ENCODE results near the gene H2AZ1.

Gene H2AZ1

DNA sequence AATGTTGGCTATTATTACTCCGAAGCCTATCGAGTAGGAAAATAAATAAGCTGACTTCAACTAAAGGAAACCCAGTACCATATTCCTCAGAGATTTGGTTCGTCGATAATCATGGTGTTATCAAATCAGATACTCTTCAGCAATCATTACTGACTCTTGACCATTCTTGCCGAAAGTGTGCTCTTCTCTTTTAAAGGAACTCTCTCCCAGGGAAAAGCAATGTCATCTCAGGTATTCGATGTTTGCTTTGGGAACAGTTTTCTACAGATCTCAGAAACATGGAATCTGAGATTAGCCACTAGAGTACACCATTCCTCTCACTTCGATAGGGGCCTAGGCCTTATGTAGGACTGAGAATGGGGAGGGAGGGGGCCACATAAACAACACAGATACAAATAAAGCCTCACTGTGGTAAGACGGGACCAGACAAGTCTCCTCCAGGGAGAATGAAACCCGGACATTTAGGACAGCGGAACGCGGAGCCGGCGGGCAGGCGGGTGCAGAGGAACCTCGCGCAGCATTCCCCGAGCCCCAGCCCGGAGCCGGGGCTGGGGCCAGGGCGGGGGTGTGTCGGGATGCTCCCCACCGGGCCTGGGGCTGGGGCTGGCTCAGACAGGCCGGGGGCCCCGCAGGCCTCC, 4.2 kb downstream of the H2AZ1 start:
- no peak for DNase-seq

- DNase-seq: no peak
Observed at GRCh38 chr4:99943904-99944437, 6.1 kb downstream of the H2AZ1 start.

- DNase-seq: no peak
Observed at GRCh38 chr4:99938243-99938753, 11.8 kb downstream of the H2AZ1 start.

GRCh38 chr4:99934891-99935290, 15.2 kb downstream of the H2AZ1 start:
- DNase-seq: no peak

DNA sequence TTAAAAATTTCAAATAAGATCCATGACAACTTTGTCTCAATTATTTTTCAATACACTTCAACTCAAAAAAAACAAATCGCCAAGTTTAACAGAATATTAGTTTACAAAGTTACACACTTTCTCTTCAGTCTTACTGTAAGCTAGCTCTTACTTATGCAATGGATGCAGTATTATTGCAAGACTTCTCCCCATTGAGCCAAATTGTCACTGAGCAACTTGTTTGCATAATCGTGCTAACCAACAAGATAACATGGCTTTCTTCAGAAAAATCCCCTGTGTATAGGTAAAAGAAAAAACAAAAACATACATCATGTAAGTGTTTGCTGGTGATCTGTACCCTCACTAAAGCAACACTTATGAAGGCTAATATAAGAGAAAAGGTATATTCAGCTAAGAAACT, 22.5 kb downstream of the H2AZ1 start:
- no peak for DNase-seq

DNA sequence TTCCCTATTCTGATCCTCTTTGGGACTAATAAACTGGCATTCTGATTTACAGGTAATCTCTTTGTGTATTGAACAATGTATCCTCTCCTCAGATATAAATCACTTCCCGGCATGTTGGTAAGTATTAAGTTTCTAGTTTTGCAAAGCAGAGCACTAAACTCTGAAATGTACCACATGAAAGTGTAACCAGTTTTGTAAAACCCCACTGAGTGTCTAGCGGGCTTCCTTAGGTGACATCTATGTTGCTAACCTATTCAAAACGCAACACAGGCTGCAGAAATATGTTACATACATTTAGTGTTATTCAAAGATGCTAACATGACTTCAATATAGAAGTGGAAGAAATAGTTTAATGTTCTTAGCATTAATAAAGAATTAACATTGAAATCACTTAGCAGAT, 28.9 kb downstream of the H2AZ1 start:
- no peak for DNase-seq

GRCh38 chr4:99918656-99919055, 31.4 kb downstream of the H2AZ1 start:
- DNase-seq: no peak

GRCh38 chr4:99917575-99917974, 32.5 kb downstream of the H2AZ1 start:
- no peak for DNase-seq

DNA sequence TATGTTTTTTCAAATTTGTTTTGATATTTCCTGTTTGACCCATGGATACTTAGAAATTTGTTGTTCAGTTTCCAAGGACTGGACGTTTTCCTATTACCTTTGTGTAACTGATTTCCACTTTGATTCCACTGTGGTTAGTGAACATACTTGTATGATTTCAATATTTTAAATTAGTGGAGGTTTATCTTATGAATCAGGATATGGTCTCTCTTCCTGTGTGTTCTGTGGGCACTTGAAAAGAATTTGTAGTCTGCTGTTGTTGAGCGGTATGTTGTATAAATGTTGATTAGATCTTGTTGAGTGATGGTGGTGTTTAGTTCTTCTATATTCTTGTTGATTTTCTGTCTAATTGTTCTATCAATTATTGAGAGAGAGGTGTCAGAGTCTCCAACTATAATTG, 34.6 kb downstream of the H2AZ1 start:
- no peak for DNase-seq

All from cortex of kidney (tissue), 1 donor.